B cell (primary cell): ENCODE data around the gene OTOGL.

Experiments
- EZH2 ChIP-seq: IDR thresholded peaks from 2 replicates; pipeline ENCODE4 v1.6.1; 2012; ENCODE audit warnings: borderline replicate concordance, low read depth, mild to moderate bottlenecking, moderate library complexity, low read length; ENCODE audit not compliant: insufficient read depth, poor library complexity, severe bottlenecking
- TF ChIP-seq, protein P1 (sequence below): fragments of 200-600 bp; IDR thresholded peaks from one replicate; pipeline ENCODE4 v1.8.0; 2022; ENCODE audit warnings: antibody characterized with exemption, mild to moderate bottlenecking

GRCh38 chr12:80317899-80318298 is 218.6 kb downstream of the OTOGL start:
- TF ChIP-seq, protein P1, sequence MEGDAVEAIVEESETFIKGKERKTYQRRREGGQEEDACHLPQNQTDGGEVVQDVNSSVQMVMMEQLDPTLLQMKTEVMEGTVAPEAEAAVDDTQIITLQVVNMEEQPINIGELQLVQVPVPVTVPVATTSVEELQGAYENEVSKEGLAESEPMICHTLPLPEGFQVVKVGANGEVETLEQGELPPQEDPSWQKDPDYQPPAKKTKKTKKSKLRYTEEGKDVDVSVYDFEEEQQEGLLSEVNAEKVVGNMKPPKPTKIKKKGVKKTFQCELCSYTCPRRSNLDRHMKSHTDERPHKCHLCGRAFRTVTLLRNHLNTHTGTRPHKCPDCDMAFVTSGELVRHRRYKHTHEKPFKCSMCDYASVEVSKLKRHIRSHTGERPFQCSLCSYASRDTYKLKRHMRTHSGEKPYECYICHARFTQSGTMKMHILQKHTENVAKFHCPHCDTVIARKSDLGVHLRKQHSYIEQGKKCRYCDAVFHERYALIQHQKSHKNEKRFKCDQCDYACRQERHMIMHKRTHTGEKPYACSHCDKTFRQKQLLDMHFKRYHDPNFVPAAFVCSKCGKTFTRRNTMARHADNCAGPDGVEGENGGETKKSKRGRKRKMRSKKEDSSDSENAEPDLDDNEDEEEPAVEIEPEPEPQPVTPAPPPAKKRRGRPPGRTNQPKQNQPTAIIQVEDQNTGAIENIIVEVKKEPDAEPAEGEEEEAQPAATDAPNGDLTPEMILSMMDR: no peak
- no peak for TF ChIP-seq EZH2
